Fibroblast of lung (primary cell): Measurements from ENCODE around the gene CREM. TPM values are rescaled to one million over a fixed set of nuclear protein-coding genes. Genes with fewer than 3 reads are reported as not detected.

Experiments used
- DNase-seq, 2 donors: peaks; one replicate each; pipeline versions ENCODE4 v3.0.0 to v3.0.0-alpha.2; 2010; ENCODE audit warnings: low read depth in 2 of 2
- H2AFZ ChIP-seq: 2 replicates; pipeline ENCODE4 v1.5.1; 2012; ENCODE audit warnings: low read length, control low read depth, inconsistent platforms
- H3K27ac ChIP-seq: 2 replicates; pipeline ENCODE4 v1.5.1; 2011; ENCODE audit warnings: low read length, control low read depth; ENCODE audit not compliant: insufficient read depth
- H3K27me3 ChIP-seq: 2 replicates; pipeline ENCODE4 v1.5.1; 2011; ENCODE audit warnings: mild to moderate bottlenecking, low read length; ENCODE audit not compliant: control insufficient read depth, insufficient read depth
- H3K36me3 ChIP-seq: 2 replicates; pipeline ENCODE4 v1.5.1; 2011; ENCODE audit warnings: low read length; ENCODE audit not compliant: control insufficient read depth, insufficient read depth
- H3K4me1 ChIP-seq: 2 replicates; pipeline ENCODE4 v1.5.1; 2011; ENCODE audit warnings: low read length; ENCODE audit not compliant: control insufficient read depth, insufficient read depth; ENCODE audit errors: extremely low read depth
- H3K4me2 ChIP-seq: 2 replicates; pipeline ENCODE4 v1.5.1; 2011; ENCODE audit warnings: low read length, control low read depth; ENCODE audit not compliant: insufficient read depth; ENCODE audit errors: extremely low read depth
- H3K4me3 ChIP-seq, 4 experiments: fragments of 200-600 bp in 1 of 4; sonication (generic) in 1 of 4; replicated peaks in 1 of 4; 2 replicates each; pipeline ENCODE4 v1.5.1; 2011 to 2016; ENCODE audit warnings: low read length in 4 of 4, low read depth in 3 of 4, mild to moderate bottlenecking in 3 of 4, control low read depth in 2 of 4, inconsistent platforms in 1 of 4, mixed read lengths in 1 of 4; ENCODE audit not compliant: insufficient read depth in 1 of 4; ENCODE audit errors: control extremely low read depth in 1 of 4
- H3K79me2 ChIP-seq: 2 replicates; pipeline ENCODE4 v1.5.1; 2012; ENCODE audit warnings: mild to moderate bottlenecking, low read length, inconsistent platforms; ENCODE audit not compliant: control insufficient read depth, insufficient read depth
- H3K9ac ChIP-seq: 2 replicates; pipeline ENCODE4 v1.5.1; 2011; ENCODE audit warnings: mild to moderate bottlenecking, low read length, control low read depth; ENCODE audit not compliant: insufficient read depth
- H3K9me3 ChIP-seq: 2 replicates; pipeline ENCODE4 v1.5.1; 2012; ENCODE audit warnings: low read depth, low read length; ENCODE audit not compliant: control insufficient read depth, insufficient read depth
- H4K20me1 ChIP-seq: 2 replicates; pipeline ENCODE4 v1.5.1; 2011; ENCODE audit warnings: low read length; ENCODE audit not compliant: control insufficient read depth, insufficient read depth; ENCODE audit errors: extremely low read depth
- CTCF ChIP-seq, 2 donors: IDR thresholded peaks in 1 of 2; conservative IDR thresholded peaks in 1 of 2; 1 replicate in 1 of 2; 2 replicates in 1 of 2; pipeline ENCODE4 v1.5.1; 2011 to 2012; ENCODE audit warnings: low read length in 2 of 2, control low read depth in 1 of 2, inconsistent platforms in 1 of 2, low read depth in 1 of 2, mild to moderate bottlenecking in 1 of 2
- EZH2 ChIP-seq: IDR thresholded peaks from 2 replicates; pipeline ENCODE4 v1.5.1; 2012; ENCODE audit warnings: low read length, control low read depth, mild to moderate bottlenecking; ENCODE audit errors: missing control alignments
- polyA plus RNA-seq, 2 donors: library from polyadenylated mRNA; depleted of rRNA in 1 of 2; stranded (reverse) in 1 of 2; unstranded in 1 of 2; fragments of >200 nt; gene quantifications; 2 replicates each; pipeline ENCODE4 v1.2.1, GENCODE V29; 2011 to 2012; ENCODE audit warnings: missing spikeins in 1 of 2
- total RNA-seq: library from RNA; depleted of rRNA; stranded (reverse); fragments of >200 nt; gene quantifications from 2 replicates; pipeline ENCODE4 v1.2.1, GENCODE V29; 2014

The CREM gene
- total and polyA plus RNA-seq, 2 donors (not counting 1 experiment from before 2014, with no cell fraction given), result 29.9 to 32.1 TPM

DNA sequence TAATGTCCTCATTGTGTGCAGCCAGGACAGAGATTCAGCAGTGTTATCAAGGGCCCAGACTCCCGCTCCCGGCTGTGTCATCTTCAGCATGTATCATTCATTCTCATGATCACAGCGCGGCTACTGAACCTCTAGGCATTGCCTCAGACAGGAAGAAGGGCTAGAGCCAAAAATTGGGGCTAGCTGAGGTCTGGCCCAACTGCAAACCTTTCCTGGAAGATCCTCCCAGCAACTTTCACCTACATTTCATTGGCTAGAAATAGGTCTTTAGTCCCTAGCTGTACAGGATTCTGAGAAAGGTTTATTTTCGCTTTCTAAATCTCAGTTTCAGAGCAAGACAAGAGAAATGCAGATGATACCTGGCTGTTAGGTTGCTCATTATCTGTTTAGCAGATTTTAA, 81.9 kb downstream of the CREM start:
- DNase-seq, result no peak
- no peaks in the 10 kb centered on the region for H3K9me3 ChIP-seq
- no peaks in the 10 kb centered on the region for H3K4me1 ChIP-seq
- H3K4me2 ChIP-seq, result no peak overlapping the region
- no peak overlapping the region for H3K9ac ChIP-seq
- H4K20me1 ChIP-seq, result no peaks in the 10 kb centered on the region
- no peak for TF ChIP-seq CTCF (conservative IDR thresholded peaks at IDR 0.05 in 1 of 2, IDR thresholded peaks at IDR 0.05 in 1 of 2; ENCODE audit: low read depth in 1 of 2, low read length in 2 of 2)
- no peak for TF ChIP-seq EZH2
- H3K4me3 ChIP-seq, result no peak overlapping the region
- H3K79me2 ChIP-seq, result no peaks in the 10 kb centered on the region
- no peak overlapping the region for H3K27ac ChIP-seq
- no peaks in the 10 kb centered on the region for H3K36me3 ChIP-seq
- no peak overlapping the region for H2AFZ ChIP-seq
- H3K27me3 ChIP-seq, result no peaks in the 10 kb centered on the region

GRCh38 chr10:35208949-35209613, 82.4 kb downstream of the CREM start:
- Histone ChIP-seq H3K9me3 (no peaks in the 10 kb centered on the region), H4K20me1 (no peaks in the 10 kb centered on the region), H3K27me3 (no peaks in the 10 kb centered on the region), H3K36me3 (no peaks in the 10 kb centered on the region), H3K4me1 (no peaks in the 10 kb centered on the region), H3K9ac (no peak overlapping the region), H3K27ac (no peak overlapping the region), H3K4me2 (no peak overlapping the region), H2AFZ (no peak overlapping the region), H3K4me3 (no peak overlapping the region), H3K79me2 (no peaks in the 10 kb centered on the region)
- no peak for TF ChIP-seq EZH2
- no peak for TF ChIP-seq CTCF (conservative IDR thresholded peaks at IDR 0.05 in 1 of 2, IDR thresholded peaks at IDR 0.05 in 1 of 2; ENCODE audit: low read depth in 1 of 2, low read length in 2 of 2)
- DNase-seq, result no peak

DNA sequence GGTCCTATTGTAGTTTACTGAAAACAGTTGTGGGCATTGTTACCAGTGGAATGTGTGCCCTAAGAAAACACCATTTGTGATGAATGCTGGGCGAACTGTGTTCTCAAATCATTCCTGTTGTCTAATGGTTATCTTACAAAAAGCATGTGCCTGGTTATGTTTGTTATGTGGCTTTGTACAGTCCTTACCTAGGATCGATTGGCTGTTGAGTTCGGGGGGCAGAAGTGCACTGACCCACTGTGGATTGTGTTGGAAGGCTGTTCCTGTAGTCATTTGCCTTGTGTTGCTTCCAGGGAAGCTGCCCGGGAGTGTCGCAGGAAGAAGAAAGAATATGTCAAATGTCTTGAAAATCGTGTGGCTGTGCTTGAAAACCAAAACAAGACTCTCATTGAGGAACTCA, 84.3 kb downstream of the CREM start:
- Histone ChIP-seq H3K4me1 (no peaks in the 10 kb centered on the region), H4K20me1 (no peaks in the 10 kb centered on the region), H3K4me2 (no peak overlapping the region), H3K27ac (no peak overlapping the region), H3K9ac (no peak overlapping the region), H3K36me3 (no peaks in the 10 kb centered on the region), H3K4me3 (no peak overlapping the region), H3K9me3 (no peaks in the 10 kb centered on the region), H2AFZ (no peak overlapping the region), H3K79me2 (no peaks in the 10 kb centered on the region), H3K27me3 (no peaks in the 10 kb centered on the region)
- TF ChIP-seq EZH2 (no peak), CTCF (conservative IDR thresholded peaks at IDR 0.05 in 1 of 2, IDR thresholded peaks at IDR 0.05 in 1 of 2; ENCODE audit: low read depth in 1 of 2, low read length in 2 of 2) (no peak)
- DNase-seq, result no peak
